Thymus (tissue), 11 donors: ENCODE data around the gene NHS. TPM values are rescaled to one million over a fixed set of nuclear protein-coding genes. Genes with fewer than 3 reads are reported as not detected.

Experiments used
- DNase-seq, 9 donors: peaks; one replicate each; pipeline ENCODE4 v3.0.0-alpha.2; 2013; ENCODE audit warnings: low spot score in 9 of 9, low read depth in 6 of 9, missing footprints in 1 of 9
- H3K27ac ChIP-seq, 2 donors: one replicate each; pipeline ENCODE4 v1.5.1; 2013; ENCODE audit warnings: control low read depth in 1 of 2, low read depth in 1 of 2, low read length in 1 of 2, mild to moderate bottlenecking in 1 of 2, moderate library complexity in 1 of 2
- H3K27me3 ChIP-seq, 2 donors: one replicate each; pipeline ENCODE4 v1.5.1; 2013; ENCODE audit warnings: low read length in 1 of 2; ENCODE audit not compliant: control insufficient read depth in 2 of 2, insufficient read depth in 1 of 2
- H3K36me3 ChIP-seq, 2 donors: one replicate each; pipeline ENCODE4 v1.5.1; 2013; ENCODE audit warnings: low read length in 1 of 2, mild to moderate bottlenecking in 1 of 2, moderate library complexity in 1 of 2; ENCODE audit not compliant: control insufficient read depth in 2 of 2, insufficient read depth in 2 of 2
- H3K4me1 ChIP-seq, 2 donors: one replicate each; pipeline ENCODE4 v1.5.1; 2013; ENCODE audit warnings: low read length in 2 of 2; ENCODE audit not compliant: control insufficient read depth in 2 of 2, insufficient read depth in 2 of 2
- H3K4me3 ChIP-seq, 2 donors: one replicate each; pipeline ENCODE4 v1.5.1; 2013; ENCODE audit warnings: low read length in 2 of 2, control low read depth in 1 of 2, mild to moderate bottlenecking in 1 of 2
- H3K9me3 ChIP-seq, 2 donors: one replicate each; pipeline ENCODE4 v1.5.1; 2013; ENCODE audit warnings: low read length in 1 of 2, mild to moderate bottlenecking in 1 of 2; ENCODE audit not compliant: control insufficient read depth in 2 of 2, insufficient read depth in 1 of 2
- WGBS: extraction: QIAGEN DNeasy Blood & Tissue Kit; methylation state at CpG from one replicate; pipeline ENCODE4 v1.1.7; 2013; 5-methylcytosine and 5-hydroxymethylcytosine counted together
- polyA plus RNA-seq: library from polyadenylated mRNA; stranded (reverse); fragments of 200-250 nt; gene quantifications from one replicate; pipeline ENCODE4 v1.2.3, GENCODE V29; 2013
- total RNA-seq: library from RNA; stranded (reverse); fragments of 120-200 nt; gene quantifications from one replicate; pipeline ENCODE4 v1.2.4, GENCODE V29; 2013
- donor health status: healthy.

The NHS gene
- total and polyA plus RNA-seq, 2 donors, result 1.7 to 2.8 TPM

DNA sequence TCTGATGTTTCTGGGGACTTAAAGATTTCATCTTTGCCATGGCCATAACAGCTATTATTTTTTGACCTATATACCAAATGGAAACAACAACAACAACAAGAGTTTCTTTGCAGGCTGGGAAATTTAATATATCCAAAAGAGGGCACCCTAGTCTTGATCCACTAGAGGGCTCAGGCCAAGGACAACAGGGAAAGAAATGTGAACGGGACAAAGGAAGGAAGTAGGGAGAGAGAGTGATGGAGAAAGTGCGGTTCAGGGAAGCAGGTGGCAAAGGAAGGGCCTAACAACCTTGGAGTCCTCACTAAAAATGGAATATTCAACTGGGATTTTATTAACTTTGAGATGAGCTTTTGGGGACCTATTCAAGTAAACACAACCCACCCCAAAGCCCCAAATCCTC is 294.5 kb downstream of the NHS start:
- Histone ChIP-seq H3K4me3 (no peak overlapping the region), H3K27ac (no peak overlapping the region), H3K4me1 (no peaks in the 10 kb centered on the region), H3K36me3 (no peaks in the 10 kb centered on the region), H3K27me3 (no peaks in the 10 kb centered on the region), H3K9me3 (no peaks in the 10 kb centered on the region)
- DNase-seq, result no peak
- 31% methylated on average over 2 of the region's 2 CpGs for WGBS

DNA sequence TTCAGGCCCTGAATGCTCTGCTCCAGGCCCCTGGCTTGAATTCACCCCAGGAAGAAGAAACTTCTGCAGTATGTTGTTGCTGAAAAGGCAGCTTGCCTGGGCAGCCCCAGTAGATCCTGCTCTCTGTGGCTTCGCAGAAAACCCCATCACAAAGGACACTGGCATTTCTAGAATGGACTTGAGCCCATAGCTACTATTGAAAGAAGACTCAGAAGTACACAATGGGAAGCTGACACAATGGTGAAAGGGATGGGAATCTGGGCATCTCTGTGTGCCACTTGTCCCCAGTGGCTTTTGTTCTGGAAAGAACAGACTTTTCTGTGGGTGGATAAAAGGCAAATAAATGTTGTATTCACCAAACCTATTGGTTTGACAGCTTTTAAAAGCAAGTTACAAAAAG is 294.9 kb downstream of the NHS start:
- 92% methylated on average over 1 of the region's 1 CpG for WGBS
- no peak overlapping the region for H3K4me3 ChIP-seq
- no peak for DNase-seq
- H3K4me1 ChIP-seq, result no peaks in the 10 kb centered on the region
- no peaks in the 10 kb centered on the region for H3K36me3 ChIP-seq
- H3K27ac ChIP-seq, result no peak overlapping the region
- no peaks in the 10 kb centered on the region for H3K27me3 ChIP-seq
- H3K9me3 ChIP-seq, result no peaks in the 10 kb centered on the region

DNA sequence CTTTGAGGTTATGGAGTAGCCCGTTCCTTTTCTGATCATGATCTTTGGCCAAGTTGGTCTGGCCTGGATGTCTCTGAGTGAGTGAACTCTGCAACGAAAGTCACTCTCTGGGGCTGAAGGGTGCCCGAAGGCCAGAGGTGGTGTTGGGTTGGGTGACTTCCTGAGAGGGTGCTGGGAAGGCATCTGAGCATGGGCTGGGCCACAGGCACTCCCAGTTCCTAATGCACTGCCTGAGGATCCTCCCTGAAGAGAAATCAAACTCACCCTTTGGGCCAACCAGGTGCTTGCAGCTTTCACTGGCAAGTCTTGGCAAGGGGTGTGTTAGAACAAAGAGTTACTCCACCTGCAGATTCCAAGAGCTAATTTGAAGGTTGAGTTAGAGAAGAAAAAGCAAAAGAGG is 295.9 kb downstream of the NHS start:
- H3K4me1 ChIP-seq, result no peaks in the 10 kb centered on the region
- no peak for DNase-seq
- H3K4me3 ChIP-seq, result no peak overlapping the region
- no peaks in the 10 kb centered on the region for H3K36me3 ChIP-seq
- no peaks in the 10 kb centered on the region for H3K9me3 ChIP-seq
- H3K27ac ChIP-seq, result no peak overlapping the region
- H3K27me3 ChIP-seq, result no peaks in the 10 kb centered on the region
- 87% methylated on average over 3 of the region's 3 CpGs for WGBS

DNA sequence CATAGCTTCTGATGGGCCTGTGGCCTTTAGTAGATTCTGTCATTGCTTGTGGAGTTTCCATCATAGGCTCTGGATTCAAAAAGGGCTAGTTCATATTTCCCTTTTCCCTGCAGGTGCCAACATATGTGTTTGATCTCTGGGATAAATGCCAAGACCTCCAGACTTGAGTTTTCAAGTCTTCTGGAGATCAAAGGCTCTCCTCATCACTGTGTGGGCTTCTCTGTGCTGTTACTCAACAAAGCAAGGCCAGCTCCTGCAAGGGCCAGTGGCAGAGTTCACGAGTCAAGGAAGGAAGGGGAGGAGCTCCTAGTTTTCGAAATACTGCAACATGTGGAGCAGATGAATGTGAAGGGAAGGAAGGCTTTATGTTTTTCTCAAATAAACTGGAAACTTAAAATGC is 299.6 kb downstream of the NHS start:
- no peak for DNase-seq
- no peaks in the 10 kb centered on the region for H3K4me1 ChIP-seq
- 4% methylated on average over 2 of the region's 2 CpGs for WGBS

DNA sequence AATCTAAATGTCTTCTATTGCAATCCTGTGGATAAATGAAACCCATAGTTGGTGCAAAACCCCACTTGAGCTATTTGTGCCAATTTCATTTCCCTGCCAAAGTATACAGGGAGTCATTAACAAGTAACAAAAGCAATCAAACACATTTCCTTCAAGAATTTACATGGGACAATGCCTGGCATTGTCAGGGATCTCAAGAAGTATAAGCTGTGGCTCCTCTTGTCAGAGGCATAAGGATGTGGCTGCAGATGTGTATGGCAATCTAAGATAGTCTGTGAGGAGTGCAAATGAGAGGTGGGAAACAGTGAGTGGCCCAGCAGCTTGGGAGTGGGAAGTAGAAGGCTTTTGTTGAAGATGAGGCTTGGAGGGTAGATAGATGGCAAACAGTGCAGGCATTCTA is 304.3 kb downstream of the NHS start:
- no peaks in the 10 kb centered on the region for H3K36me3 ChIP-seq
- H3K27me3 ChIP-seq, result no peaks in the 10 kb centered on the region
- H3K27ac ChIP-seq, result no peak overlapping the region
- no peak for DNase-seq
- H3K4me3 ChIP-seq, result no peak overlapping the region
- no peaks in the 10 kb centered on the region for H3K9me3 ChIP-seq
- H3K4me1 ChIP-seq, result no peaks in the 10 kb centered on the region

More for the DNA sequence above, 299.6 kb downstream of the NHS start:
- H3K9me3 ChIP-seq, result no peaks in the 10 kb centered on the region
- H3K27me3 ChIP-seq, result no peaks in the 10 kb centered on the region
- H3K27ac ChIP-seq, result no peak overlapping the region
- H3K4me3 ChIP-seq, result no peak overlapping the region
- no peaks in the 10 kb centered on the region for H3K36me3 ChIP-seq

DNA sequence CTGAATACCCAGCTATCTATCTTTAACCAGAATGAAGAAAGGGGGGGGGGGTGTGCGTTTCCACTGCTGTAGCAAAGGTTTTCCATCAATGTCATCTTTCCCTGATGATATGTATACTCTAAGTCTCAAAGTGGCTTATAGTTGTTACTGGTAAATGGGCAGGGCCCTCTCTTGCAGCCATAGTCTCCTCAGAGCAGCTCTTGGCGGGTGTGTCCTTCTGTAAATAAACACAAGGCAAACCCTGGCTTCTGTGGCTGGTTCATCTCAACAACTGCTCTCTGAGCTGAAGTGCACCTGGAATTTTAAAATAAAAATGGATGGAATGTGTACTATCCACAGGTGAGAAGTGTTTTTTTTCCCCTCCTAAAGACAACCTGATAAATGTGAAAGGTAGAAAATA is 304.8 kb downstream of the NHS start:
- DNase-seq, result no peak
- H3K27ac ChIP-seq, result no peak overlapping the region
- no peaks in the 10 kb centered on the region for H3K27me3 ChIP-seq
- H3K4me3 ChIP-seq, result no peak overlapping the region
- WGBS, result 98% methylated on average over 2 of the region's 2 CpGs
- H3K9me3 ChIP-seq, result no peaks in the 10 kb centered on the region
- H3K36me3 ChIP-seq, result no peaks in the 10 kb centered on the region
- H3K4me1 ChIP-seq, result no peaks in the 10 kb centered on the region

DNA sequence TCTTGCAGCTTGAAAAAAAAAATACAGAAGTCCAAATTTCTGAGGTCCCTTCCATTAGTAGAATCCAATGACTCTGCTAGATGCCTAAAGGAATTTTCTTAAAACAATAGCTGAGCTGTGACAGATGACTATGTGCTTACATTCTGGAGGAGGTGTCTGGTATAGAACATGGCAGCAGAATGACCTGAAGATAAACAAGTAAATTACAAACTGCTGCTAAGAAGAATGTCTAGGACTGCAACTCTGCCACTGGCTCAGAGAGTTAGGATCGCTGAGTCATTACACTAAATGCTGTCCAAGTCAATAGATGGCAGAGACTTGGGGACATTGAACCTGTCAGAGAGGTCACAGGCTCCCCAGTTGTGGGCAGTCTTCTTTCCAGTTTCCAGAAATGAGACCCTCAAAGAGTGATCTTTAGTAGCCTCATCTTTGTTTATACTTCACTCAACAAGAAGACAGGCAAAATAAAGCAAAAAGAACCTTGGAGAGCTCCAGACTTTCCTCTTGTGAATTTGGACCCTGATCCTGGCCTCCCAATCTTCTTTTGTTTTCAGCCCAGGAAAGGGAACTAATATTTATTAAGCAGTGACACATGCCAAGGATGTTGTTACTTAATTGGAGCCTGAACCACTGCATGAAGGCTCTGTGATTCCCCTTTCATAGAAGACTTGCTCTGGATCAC is 305.9 kb downstream of the NHS start:
- 85% methylated on average over 1 of the region's 1 CpG for WGBS
- DNase-seq, result no peak
- Histone ChIP-seq H3K4me3 (no peak overlapping the region), H3K9me3 (no peaks in the 10 kb centered on the region), H3K27me3 (no peaks in the 10 kb centered on the region), H3K36me3 (no peaks in the 10 kb centered on the region), H3K27ac (no peak overlapping the region), H3K4me1 (no peaks in the 10 kb centered on the region)

DNA sequence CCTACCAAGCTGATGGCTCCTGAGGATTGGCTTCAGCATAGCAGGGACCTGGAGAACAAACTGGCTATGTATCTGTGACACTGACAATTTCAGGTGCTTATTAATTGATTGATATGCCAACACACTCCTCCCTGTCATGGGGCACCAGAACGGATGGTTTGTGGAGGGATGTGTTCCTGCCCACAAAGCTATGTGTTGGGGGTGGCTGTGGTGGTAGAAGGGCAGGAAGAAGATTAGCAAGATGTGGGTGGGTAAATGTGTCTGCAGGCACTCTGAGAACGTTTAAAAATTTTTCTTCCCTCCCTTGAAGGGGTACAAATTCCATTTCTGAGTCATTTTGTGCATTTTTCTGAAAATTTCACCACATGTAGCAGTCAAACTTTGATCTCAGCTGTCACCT is 307.3 kb downstream of the NHS start:
- H3K27ac ChIP-seq, result no peak overlapping the region
- no peak overlapping the region for H3K4me3 ChIP-seq
- H3K4me1 ChIP-seq, result no peaks in the 10 kb centered on the region
- DNase-seq, result peak in 1 of 9 donors; percentile 9
- H3K27me3 ChIP-seq, result no peaks in the 10 kb centered on the region
- WGBS, result 5% methylated on average over 2 of the region's 2 CpGs
- H3K36me3 ChIP-seq, result no peaks in the 10 kb centered on the region
- no peaks in the 10 kb centered on the region for H3K9me3 ChIP-seq

DNA sequence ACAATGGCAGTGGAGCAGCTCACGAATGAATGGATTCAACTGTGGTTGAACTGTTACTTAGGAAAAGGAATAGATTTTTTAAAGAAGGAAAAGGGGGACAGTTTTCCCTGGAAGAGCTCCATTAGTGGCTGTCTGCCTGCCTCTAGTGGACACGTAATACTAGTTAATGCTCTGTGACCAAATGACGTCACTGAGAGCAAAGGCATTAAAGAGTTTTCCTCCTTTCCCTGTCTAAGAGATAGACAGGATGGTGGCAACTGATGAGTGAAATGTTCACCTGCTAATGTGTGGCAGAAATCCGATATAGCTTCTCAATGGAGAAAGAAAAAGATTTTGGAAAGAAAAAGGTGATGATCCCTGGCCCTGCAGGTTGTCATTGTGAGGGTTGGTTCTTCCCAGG is 310.0 kb downstream of the NHS start:
- no peak overlapping the region for H3K4me3 ChIP-seq
- no peaks in the 10 kb centered on the region for H3K27me3 ChIP-seq
- no peak for DNase-seq
- no peaks in the 10 kb centered on the region for H3K36me3 ChIP-seq
- 95% methylated on average over 4 of the region's 4 CpGs for WGBS
- H3K27ac ChIP-seq, result no peak overlapping the region
- H3K4me1 ChIP-seq, result peaks cover 0 to 3% of the 10 kb centered on the region in 2 donors
- no peaks in the 10 kb centered on the region for H3K9me3 ChIP-seq

DNA sequence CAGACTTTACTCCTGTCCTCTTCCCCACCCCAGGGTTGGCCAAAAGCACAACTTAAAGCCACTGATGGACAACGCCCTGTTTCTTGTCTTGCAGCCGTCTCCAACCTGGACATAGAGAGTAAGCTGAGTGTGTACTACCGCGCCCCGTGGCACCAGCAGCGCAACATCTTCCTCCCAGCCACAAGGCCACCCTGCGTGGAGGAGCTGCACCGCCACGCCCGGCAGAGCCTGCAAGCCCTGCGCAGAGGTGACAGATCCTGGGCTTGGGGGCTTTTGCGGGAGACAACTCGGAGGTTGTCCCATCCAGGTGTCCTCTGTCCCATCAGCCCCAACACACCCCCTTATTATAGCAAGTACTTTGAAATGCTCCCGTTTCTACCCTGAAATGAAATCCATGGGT is 312.6 kb downstream of the NHS start:
- Histone ChIP-seq H3K4me1 (peaks cover 0 to 3% of the 10 kb centered on the region in 2 donors), H3K27ac (no peak overlapping the region), H3K36me3 (no peaks in the 10 kb centered on the region), H3K4me3 (no peak overlapping the region), H3K9me3 (no peaks in the 10 kb centered on the region), H3K27me3 (no peaks in the 10 kb centered on the region)
- 97% methylated on average over 14 of the region's 14 CpGs for WGBS
- no peak for DNase-seq
